Measurements from ENCODE around the gene CASKIN1.
"Not testable (repeated sequence)": the region's sequence is repeated elsewhere in the genome, so short reads cannot be mapped to it uniquely, and the experiment has no call there.

CASKIN1 gene

DNA sequence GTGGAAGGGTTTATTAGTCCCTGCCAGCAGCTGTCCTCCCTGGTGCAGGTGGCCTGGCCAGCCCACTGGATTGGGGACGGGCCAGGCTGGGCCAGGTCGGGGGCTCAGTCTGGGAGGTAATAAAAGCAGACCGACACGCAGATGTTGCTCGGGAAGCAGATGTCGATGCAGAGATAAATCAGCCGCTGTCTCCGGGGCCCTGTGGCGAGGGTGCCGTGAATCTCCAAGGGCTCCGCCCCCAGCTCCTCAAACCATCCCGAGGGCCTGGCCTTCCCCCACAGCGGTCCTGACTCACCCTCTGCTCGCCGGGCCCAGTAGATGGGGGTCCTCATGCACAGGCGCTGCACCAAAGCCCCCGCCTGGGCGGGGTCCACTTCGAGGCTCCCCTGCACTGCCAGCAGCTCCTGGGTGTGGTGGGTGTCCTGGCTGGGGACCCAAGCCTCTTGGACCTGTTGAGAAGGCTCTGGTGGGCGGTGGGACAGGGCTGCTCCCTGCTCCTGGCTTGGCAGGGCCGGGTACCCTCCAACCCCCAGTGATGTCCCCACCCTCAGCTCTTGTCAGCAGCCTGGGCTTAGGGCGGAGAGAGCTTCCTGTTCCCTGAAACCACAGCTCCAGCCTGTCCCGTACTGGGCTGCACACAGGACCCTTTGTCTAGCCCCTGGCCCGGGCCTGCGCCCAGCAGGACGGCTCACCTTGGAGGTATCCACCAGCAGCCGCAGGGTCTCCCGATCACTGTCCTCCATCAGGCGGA lies 13.0 kb upstream of the CASKIN1 start:
- no peak for DNase-seq

DNA sequence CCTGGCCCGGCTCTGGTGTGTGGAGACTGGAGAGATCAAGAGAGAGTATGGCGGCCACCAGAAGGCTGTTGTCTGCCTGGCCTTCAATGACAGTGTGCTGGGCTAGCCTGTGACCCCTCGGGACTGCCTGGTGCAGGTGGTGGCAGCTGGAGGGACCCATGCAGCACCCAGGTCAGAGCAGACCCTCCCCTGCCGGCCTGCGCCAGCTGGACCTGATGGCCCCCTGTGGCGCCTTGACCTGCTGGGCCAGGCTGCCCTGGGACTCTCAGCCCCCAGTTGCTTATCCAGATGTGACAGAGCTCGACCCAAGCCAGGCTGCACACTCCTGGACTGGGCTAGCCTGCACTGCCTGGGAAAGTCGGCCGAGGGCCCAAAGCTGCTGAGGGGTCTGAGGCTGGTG lies 12.4 kb upstream of the CASKIN1 start:
- DNase-seq, result no peak

DNA sequence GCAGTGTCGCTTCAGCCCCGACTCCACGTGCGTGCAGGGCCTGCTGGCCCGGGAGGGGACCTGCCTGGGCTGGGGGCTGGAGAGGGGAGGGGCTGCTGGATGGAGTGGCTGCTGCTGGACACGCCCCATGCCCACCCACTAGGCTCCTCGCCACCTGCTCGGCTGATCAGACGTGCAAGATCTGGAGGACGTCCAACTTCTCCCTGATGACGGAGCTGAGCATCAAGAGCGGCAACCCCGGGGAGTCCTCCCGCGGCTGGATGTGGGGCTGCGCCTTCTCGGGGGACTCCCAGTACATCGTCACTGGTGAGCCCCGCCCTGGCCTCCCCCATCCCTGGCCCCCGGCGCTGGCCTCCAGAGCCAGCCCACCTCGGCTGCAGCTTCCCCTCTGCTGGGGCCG lies 11.9 kb upstream of the CASKIN1 start:
- DNase-seq, result no peak

DNA sequence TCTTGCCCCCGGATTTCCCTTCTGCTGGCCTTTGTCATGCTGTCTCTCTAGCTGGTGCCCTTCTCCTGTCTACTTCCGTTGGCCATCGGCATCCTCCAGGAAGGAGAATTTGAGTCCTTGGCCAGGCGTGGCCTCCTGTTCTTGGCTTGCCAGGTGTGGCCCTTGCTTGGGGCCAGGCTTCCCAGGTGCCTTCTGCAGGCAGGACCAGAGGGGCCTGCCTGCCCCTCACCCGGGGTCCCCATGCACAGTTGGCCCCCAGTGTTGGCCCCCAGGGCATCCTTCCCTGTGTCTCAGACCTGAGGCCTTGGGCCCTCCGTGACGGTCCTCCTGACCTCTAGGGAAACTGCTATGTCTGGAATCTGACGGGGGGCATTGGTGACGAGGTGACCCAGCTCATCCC lies 11.5 kb upstream of the CASKIN1 start:
- no peak for DNase-seq

DNA sequence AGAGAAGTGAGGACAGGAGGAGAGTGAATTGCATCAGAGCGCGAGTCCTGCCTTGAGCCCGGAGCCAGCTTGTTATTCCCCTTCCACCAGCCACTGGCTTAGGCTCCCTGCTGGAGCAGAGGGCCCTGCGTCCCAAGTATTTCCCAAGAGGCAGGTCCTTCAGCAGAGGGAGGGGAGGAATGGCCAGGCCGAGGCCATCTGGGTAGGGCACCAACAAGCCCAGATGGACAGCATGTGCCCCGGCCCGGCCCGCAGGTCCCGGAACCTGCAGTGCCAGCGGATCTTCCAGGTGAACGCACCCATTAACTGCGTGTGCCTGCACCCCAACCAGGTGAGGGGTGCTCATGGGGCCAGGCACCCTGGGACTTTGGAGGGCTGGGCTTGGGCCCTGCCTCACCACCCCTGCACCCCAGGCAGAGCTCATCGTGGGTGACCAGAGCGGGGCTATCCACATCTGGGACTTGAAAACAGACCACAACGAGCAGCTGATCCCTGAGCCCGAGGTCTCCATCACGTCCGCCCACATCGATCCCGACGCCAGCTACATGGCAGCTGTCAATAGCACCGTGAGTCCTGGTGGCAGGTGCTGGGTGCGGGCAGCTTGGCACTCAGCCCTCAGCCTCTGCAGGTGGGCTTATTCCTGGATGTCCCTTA lies 10.5 kb upstream of the CASKIN1 start:
- DNase-seq, result no peak

DNA sequence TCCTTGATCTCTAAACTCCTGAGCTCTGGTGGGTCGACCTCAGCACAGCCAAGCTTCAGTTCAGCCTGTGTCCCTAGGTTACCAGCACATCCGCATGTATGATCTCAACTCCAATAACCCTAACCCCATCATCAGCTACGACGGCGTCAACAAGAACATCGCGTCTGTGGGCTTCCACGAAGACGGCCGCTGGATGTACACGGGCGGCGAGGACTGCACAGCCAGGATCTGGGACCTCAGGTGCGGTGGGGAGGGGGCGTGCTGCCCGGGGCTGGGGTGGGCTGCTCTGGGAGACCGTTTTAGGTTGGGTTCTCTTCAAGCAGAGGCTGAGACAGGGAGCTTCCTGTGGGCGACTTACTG lies 10.0 kb upstream of the CASKIN1 start:
- DNase-seq, result no peak

DNA sequence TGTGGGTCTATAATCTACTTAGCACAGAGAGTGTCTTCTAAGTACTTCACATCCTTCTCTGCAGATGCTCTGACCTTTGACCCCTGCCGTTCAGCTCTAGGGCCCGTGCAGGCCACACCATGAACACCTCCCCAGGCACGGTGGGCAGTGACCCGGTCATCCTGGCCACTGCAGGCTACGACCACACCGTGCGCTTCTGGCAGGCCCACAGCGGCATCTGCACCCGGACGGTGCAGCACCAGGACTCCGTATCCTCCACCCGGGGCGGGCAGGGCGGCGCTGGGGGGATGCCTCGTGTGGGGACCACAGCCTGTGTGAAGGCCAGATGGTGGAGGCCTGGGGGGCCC lies 9.5 kb upstream of the CASKIN1 start:
- no peak for DNase-seq

DNA sequence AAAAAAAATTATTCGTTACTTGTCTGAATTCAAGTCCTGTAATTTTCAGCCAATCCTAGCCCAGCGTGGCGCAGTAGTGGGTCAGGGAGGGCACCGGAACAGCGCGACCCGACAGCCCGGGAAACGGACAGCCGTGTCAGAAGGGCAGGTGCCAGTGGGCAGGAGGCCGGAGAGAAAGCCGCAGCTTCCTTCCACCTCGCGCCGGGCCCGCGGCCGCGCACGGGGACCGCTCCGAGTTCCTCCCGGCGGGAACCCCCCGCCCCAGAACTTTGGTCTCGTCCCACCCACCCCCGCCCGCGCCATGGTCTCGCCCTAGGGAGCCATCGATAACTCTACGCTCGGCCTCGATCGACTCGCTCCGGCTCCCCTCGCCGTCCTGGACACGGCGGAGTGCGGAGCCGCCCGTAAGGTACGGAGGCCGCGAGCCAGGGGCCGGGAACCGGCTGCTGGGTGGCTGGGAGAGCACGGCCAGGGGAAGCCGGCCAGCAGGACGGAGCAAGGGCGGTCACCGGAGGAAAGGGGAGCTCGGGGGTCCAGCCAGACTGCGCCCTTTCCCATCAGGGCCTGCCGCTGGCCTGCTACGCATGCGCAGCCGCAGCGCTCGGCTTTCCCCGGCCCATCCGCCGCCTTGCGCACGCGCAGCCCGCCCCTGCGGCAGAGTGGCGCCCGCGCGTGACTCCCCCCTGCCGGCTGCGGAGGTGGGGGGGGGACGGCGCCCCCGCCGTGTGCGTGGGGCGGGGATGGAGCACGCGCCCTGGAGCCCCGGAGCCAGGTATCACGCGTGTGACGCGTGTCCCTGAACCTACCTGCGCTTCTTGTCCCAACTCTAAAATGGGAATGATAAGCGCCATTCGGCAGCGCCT lies 8.9 kb upstream of the CASKIN1 start, which contains the start of gene MLST8:
Gene MLST8, plus strand, starts transcription at position 351 of the 863 bp plus-strand sequence. CDS start 632 bp downstream, outside the sequence.
- peak; percentile 91 for DNase-seq

DNA sequence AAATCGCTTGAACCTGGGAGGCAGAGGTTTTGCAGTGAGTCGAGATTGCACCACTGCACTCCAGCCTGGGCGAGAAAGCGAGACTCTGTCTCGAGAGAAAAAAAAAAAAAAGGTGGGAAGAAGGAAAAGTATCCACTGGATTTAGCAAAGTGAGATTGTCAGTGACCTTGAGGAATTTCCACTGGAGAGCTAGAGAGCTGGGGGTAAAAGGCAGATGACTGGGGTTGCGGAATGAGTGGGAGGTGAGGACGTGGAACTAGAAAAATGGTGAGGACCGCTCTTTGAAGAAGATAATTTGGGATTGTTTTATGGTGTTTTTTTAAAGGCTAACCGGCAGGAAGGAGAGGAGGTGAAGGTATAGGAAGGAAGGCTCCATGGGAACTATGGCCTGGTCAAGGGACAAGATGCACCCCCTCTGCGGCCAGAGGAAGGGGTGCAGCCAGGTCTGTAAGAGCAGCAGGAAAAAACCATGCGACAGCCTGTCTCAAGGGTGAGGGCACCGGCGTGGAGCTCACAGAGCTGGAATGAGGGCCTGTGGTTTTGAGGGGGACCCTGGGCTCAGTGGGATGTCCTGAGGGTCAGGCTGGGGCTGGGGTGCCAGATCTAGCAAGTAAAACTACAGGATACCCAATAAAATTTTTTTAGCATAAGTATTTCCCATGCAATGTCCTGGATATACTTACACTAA lies 8.2 kb upstream of the CASKIN1 start:
- no peak for DNase-seq

DNA sequence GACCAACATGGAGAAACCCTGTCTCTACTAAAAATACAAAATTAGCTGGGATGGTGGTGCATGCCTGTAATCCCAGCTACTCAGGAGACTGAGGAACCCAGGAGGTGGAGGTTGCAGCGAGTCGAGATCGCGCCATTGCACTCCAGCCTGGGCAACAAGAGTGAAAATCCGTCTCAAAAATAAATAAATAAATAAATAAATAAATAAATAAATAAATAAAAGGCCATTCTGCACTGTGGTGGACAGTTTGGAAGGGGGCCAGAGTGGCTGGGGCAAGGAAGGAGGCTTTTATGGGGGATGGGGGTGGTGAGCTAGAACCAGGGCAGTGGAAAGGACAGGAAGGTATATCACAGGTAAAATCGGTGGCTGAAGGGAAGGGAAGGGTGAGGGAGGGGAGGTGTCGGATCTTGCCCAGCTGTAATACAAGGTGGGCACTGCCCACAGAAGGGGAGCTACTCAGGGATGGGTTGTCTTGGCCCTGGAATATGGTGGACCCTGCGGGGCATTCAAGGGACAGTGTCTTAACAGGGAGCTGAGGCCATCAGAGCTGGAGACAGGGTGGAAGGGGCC lies 6.8 kb upstream of the CASKIN1 start:
- not testable (repeated sequence) for DNase-seq

DNA sequence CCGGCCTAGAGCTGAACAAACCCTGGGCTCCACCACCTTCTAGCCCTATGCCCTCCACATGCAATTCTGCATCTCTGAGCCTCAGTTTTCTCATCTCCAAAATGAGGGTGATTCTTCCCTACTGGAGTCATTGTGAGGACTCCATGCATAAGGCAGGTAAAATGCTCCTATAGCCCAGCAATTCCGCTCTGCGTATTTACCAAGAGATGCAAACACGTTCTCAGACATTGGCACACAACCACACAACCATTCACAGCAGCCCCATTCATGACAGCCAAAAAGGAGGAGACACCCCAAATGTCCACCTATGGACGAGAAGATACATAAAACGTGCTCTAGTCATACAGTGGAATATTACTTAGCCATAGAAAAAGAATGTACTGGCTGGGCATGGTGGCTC lies 3.9 kb upstream of the CASKIN1 start:
- DNase-seq, result no peak

DNA sequence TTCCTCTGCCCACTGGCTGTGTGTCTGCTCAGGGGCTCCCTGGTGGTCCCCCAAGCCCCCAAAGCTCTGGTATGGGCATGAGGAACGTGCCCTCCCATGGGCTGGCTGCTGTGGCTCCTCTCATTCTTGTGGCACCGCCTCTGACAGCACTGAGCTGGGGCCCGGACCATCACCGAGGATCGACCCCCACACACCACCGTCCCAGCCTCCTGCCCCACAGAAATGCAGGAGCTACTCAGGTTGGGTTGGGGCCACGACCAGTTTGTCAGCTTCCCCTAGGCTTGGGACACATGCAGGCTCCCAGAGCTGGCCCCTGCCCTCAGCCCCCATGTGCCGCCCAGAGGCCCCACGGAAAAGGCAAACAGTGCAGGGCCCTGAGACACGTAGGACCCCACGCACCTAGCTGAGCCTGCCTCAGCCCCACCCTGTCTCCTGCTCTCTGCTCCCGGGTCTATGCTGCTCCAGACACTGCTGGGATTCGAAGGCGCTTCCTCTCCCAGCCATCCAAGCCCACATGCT lies 3.3 kb upstream of the CASKIN1 start:
- no peak for DNase-seq

DNA sequence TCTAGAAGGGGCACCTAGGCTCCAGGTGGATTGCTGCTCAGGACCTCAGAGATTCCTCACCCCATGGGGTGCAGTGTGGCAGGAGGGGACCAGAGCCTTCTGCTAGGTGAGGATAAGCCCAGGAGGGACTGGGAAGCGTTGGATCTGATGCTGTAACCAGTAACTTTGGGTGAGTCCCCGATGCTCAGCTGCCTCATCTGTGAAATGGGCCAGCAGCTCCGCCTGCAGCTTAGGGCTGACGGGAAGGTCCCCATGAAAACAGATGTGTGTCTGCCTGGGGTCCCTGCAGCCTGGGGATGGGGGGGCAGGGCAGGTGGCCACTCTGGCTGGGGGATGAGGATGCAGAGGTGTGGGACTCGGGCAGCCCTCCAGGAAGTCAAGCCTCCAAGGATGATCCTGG lies 2.7 kb upstream of the CASKIN1 start:
- DNase-seq, result no peak

DNA sequence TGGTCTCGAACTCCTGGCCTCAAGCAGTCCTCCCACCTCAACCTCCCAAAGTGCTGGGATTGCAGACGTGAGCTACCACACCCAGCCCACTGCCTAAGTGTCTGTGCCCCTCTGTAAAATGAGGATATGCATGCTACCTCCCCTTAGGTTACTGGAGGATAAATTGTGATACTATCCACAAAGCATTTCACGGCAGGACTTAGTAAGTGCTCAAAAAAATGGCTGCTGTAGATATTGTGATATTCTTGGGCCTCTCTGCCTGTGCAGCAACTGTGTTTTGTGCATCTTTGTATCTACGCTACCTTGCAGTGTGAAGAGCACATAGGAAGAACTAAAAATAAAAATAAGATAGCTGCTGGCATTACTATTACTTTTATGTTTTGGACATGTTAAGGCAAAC lies 1.9 kb upstream of the CASKIN1 start:
- no peak for DNase-seq

DNA sequence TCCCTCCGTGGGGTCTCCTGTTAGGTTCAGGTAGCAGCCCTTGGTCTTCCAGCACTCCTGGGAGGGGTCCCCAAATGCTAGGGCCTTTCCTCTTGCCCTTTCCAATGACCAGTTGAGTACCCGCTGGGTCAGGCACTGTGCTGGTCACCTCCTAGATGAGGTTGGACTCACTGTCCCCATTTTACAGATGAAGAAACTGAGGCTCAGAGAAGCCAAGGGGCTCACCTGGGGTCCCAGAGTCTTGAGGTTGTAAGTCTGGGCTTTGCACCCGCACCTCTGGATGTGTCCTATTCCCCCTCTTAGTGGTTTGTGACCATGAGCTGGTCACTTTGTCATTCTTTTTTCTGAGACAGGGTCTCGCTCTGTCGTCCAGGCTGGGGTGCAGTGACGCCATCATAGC lies 1.4 kb upstream of the CASKIN1 start:
- DNase-seq, result no peak

DNA sequence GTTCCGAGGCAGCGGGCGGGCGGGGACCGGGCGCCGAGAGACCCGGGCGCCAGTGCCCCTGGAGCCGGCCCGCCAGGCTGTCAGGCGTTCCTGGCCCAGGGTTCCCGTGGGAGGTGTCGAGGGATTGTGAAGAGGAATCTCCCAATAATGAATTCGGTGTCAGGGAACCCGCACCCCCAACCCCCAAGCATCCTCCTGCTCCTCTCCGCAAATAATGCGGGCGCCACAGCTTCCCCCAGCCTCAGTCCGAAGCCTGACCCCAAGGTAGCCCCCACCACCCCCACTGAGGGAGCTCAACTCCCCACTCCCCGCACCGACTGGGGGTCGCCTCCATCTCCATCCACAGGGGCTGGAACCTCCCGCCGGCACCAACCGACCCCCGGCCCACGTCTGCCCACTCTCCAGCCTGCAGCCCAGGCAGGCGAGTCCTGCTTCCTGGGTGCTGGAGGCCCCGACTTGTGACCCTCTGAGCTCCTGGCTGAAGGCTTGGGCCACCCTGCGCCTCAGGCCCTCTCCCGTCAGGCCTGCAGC lies 641 bp upstream of the CASKIN1 start:
- DNase-seq, result no peak

DNA sequence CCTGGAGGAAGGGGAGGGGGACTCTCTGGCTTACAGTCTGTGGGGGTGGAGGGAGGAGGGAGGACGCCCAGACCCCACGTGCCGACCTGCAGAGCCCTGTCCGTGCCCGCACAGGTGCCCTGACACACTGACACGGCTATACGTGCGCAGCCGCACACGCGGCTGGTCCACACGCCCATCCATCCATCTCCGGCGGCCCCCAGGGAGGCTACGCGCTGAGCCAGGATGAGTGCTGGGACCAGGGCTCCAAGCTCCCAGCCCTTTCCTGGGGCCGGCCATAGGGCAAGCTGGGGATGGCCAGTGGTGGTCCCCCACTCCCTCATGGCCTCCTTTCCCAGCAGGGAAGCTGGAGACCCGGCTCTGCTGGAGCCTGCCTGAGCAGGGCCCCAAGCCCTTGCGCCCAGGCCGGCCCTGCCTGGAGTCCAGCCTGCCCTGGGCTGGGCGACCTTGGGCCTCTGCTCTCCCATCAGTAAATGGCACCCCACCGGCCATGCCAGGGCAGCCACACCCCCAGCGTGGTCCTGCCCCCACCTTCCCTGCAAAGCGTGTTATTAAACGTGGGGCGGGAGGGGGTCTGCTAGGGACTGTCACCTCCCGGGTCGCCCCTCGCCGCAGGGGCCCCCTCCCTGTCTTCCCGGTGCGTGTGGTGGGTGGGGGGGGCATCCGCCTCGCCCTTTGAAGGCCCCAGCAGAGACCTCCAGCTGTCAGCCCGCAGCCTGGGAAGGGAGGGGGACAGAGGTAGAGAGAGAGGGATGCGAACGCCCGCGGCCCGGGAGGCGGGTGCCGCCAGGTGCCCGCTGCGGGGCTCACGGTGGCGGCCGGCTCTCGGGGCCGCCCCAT lies 863 bp downstream of the CASKIN1 start:
- DNase-seq, result no peak

DNA sequence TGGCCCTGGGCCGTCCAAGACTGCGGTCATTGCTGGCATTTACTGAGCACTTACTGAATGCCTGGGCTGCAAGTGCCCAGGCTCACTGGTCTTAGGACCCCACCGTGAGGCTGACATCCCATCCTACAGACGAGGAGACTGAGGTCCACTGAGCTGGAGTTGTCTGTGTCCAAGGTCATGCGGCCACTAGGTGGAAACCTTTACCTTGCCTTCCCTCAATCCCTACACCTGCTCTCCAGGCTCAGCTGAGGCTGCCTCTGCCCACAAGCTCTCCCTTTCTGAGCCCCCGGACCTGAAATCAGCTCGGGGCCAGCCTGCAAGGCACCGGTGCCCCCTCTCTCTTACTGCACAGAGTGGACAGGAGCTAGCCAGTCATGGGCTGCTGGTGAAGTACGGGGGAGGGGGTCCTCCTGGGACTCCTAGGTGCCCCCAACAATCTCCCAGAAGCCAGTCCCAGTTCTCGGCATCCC lies 1.5 kb downstream of the CASKIN1 start:
- peak; percentile 46 for DNase-seq

DNA sequence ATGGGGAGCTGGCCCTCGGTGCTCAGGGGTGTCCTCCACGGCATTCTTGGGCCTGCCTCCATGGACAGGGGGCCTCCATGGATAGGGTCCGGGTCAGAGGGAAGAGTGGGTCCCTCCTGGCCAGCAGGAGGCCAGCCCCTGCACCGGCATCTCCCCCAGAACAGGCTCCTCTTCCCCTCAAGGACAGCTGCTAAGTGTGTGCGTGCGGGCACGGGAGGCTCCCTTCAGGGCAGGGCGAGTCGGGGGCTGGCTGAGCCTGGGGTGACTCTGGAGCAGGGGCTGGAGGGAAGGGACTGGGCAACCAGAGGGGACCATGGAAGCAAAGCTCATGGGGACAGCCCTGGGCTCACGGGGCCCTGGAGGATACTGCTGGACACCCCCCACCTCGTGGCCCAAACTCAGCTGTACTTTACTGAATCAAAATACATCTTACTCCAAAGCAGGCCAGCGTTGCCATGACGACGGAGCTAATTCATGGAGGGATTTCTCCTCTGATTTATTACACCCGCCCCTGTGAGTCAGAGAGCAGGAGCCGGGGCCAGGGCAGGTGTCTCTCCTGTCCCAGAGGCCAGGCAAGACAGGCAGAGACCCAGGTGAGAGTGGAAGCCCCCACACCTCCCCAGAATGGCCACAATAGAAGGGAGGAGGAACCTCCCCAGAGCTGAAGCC lies 2.1 kb downstream of the CASKIN1 start:
- no peak for DNase-seq

DNA sequence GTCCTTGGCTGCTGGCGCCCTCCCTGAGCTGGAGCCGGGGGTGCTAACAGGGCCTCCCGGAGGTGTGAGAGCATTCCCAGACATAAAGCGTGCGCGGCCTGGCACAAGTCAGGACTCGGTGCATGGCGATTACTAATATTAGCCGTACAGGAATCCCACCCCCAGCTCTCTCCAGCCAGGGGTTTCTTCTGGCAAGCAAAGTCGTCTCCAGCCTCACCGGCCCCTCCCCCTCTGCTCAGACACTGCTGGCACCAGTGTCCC lies 5.0 kb downstream of the CASKIN1 start:
- DNase-seq, result no peak
